ENCODE measurements around the gene EML4.
"Not testable (repeated sequence)": the region's sequence is repeated elsewhere in the genome, so short reads cannot be mapped to it uniquely, and the experiment has no call there.

Gene EML4, protein sequence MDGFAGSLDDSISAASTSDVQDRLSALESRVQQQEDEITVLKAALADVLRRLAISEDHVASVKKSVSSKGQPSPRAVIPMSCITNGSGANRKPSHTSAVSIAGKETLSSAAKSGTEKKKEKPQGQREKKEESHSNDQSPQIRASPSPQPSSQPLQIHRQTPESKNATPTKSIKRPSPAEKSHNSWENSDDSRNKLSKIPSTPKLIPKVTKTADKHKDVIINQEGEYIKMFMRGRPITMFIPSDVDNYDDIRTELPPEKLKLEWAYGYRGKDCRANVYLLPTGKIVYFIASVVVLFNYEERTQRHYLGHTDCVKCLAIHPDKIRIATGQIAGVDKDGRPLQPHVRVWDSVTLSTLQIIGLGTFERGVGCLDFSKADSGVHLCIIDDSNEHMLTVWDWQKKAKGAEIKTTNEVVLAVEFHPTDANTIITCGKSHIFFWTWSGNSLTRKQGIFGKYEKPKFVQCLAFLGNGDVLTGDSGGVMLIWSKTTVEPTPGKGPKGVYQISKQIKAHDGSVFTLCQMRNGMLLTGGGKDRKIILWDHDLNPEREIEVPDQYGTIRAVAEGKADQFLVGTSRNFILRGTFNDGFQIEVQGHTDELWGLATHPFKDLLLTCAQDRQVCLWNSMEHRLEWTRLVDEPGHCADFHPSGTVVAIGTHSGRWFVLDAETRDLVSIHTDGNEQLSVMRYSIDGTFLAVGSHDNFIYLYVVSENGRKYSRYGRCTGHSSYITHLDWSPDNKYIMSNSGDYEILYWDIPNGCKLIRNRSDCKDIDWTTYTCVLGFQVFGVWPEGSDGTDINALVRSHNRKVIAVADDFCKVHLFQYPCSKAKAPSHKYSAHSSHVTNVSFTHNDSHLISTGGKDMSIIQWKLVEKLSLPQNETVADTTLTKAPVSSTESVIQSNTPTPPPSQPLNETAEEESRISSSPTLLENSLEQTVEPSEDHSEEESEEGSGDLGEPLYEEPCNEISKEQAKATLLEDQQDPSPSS

DNA sequence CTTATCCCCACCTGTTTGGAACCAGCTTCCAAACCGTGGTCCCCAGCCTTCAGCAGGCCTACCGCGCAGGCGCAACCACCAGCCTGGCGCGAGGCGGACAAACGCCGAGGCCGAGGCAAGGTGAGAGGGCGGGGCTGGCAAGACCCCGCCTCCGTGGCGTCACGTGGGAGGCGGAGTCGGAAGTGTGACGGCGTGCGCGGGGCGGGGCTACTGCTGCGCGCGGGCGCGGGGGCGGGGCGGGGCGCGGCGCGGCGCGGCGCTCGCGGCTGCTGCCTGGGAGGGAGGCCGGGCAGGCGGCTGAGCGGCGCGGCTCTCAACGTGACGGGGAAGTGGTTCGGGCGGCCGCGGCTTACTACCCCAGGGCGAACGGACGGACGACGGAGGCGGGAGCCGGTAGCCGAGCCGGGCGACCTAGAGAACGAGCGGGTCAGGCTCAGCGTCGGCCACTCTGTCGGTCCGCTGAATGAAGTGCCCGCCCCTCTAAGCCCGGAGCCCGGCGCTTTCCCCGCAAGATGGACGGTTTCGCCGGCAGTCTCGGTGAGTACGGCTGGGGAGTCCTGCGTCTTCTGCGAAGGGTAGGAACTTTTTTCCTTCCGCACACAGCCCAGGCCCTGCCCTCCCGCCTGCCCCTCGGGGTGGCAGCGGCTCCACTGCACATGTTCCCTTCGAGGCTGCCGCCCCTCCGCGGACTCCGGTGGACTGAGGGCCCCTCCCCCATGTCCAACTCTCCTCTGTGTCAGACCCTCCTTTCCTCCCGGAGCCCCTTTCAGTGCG, at the start of gene EML4:
TSS of gene EML4 (plus strand) at position 254 of the 774 bp plus-strand sequence. CDS start at position 513, 259 bp downstream.
- peak within 1 kb of the TSS; percentile 78 for H3K4me3 ChIP-seq (ENCODE audit: low read depth, low read length)
- TF ChIP-seq, protein P1, sequence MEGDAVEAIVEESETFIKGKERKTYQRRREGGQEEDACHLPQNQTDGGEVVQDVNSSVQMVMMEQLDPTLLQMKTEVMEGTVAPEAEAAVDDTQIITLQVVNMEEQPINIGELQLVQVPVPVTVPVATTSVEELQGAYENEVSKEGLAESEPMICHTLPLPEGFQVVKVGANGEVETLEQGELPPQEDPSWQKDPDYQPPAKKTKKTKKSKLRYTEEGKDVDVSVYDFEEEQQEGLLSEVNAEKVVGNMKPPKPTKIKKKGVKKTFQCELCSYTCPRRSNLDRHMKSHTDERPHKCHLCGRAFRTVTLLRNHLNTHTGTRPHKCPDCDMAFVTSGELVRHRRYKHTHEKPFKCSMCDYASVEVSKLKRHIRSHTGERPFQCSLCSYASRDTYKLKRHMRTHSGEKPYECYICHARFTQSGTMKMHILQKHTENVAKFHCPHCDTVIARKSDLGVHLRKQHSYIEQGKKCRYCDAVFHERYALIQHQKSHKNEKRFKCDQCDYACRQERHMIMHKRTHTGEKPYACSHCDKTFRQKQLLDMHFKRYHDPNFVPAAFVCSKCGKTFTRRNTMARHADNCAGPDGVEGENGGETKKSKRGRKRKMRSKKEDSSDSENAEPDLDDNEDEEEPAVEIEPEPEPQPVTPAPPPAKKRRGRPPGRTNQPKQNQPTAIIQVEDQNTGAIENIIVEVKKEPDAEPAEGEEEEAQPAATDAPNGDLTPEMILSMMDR (IDR thresholded peaks at IDR 0.05; ENCODE audit: low read depth, low read length): no peak

DNA sequence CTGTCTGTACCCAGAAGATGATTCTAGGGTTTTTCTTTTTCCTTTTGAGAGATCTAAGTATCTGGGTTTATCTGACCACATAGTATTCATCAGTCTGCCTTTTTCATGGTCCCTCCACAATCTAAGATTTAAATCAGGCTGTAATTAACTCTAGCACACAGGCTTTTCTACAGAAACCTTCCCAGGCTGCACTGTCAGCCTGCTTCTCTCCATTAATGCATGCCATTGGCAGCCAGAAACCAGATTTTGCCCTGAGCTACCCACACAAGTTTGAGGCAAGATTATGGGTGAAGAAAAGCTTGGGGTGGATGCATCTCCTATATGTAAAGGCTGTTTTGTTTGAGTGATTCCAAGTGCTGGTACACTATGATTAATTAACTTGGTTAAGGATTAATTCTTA, 45.7 kb upstream of the EML4 start:
- H3K4me3 ChIP-seq (ENCODE audit: low read depth, low read length): no peak overlapping the region
- TF ChIP-seq, protein P1 (IDR thresholded peaks at IDR 0.05; ENCODE audit: low read depth, low read length): no peak

DNA sequence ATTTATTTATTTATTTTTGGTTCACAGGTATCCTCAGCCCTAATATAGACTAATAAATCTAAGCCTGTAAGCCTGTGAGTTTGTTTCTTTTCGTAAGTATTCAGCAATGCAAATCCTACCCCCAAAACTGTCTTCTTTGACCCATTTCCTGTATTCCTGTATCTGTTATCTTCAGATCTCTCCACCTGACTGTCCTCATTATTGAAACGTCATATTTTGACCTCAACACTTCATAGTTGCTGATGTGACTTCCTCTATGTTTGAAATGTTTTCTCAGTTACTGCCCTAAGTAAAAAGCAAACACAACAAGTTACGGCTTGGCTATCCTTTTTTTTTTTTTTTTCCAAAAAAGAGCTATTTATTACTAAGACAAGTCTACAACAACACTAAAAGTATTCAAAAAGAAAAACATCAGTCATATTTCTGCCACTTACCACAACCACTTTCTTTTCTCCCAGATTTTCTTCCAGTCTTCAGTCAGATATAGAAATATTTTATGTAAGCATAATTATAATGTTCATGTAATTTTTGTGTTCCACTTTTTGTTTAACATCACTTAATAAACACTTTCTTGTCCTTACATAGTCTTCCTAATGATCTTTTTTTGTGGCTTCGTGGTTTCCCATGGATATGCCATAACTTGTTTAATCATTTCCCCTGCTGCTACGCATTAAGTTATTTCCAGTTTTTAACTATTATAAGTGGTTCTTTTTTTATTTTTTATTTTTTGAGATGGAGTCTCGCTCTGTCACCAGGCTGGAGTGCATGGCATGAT, 45.0 kb upstream of the EML4 start:
- TF ChIP-seq, protein P1 (IDR thresholded peaks at IDR 0.05; ENCODE audit: low read depth, low read length): no peak
- no peak overlapping the region for H3K4me3 ChIP-seq (ENCODE audit: low read depth, low read length)

DNA sequence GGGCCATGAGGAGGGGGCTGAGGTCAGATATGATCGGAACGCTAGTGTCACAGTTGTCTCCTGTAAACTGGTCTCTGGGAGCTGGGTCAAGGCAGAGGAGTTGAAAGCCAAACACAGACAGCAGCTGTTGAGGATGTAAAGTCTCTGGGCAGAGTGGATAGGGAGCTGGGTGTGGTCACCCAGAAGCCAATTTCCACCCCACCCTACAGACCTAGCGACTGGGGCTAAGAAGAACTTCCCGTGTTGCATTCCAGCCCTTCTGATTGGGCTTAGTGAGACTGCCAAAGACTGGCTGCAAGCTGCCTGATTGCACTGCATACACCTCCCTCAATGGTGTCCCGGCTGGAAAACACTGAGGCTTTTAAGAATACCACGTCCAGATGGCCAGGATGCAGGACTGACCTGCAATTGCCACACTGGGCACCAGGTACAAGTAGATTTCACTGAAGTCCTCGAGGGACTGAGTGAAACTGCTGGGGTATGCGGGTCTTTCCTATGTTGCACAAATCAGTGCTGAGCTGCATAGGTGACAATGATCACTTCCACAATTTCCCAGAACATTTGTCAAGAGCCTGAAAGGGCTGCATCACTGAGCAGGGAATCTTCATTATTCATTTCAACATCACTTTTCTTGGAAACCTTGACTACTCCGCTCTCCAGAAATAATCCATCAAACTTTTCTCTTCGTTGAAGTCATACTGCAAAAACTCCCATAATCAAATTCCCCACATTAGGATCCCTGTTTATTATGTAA, 43.1 kb upstream of the EML4 start:
- H3K4me3 ChIP-seq (ENCODE audit: low read depth, low read length): no peak overlapping the region

DNA sequence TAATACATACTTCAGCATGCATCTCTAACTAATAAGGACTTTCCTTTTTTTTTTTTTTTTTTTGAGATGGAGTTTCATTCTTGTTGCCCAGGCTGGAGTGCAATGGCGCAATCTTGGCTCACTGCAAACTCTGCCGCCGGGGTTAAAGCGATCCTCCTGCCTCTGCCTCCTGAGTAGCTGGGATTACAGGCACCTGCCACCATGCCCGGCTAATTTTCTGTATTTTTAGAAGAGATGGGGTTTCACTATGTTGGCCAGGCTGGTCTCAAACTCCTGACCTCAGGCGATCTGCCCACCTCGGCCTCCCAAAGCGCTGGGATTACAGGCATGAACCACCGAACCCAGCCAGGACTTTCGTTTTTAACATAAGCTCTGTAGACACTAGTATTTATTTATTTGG, 42.3 kb upstream of the EML4 start:
- H3K4me3 ChIP-seq (ENCODE audit: low read depth, low read length): not testable (repeated sequence)

More for the DNA sequence above, 43.1 kb upstream of the EML4 start:
- TF ChIP-seq, protein P1 (IDR thresholded peaks at IDR 0.05; ENCODE audit: low read depth, low read length): no peak

DNA sequence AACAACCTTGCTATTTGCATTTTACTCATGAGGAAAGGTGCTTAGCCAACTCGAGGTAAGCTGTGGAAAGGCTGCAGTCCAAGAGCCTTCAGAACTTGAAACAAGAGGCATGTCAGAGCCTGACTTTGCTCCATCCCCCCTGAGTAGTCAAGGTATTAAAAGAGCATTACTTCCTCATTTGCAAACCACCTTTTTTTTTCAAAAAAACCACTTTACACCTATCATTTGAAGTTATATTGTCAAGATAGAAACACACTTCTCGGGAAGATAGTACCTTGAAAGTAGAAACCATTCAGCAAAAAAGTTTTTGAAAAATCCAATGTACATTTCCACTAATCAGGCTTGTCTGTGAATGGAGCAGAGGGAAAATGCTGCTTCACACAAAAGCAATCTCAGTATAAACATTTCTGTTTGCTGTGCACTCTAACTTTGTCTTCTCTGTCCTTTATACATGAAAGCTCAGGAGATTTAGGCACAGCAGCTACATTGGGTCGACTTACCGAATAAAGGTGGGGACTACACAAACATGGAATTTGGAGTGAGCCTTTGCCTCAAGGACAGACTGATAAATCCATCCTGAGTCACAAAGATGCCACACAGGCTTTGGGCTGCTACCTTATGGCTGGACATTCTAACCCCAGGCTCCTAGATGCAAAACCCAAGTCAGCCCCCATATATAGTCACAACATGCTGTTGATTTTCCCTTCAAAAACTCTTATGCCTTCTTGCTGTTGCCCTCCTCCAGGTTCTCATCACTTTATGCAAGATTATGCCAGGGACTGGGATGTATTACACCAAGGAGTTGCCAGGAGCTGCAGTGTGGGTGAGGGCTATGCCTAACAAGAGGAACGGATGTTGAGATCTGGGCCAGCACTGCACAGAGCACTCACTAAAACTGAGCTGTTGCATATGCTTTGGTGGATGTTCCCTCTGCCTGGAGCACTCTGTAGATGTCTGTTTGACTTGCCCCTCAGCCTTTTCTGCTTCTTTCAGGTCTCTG, 41.4 kb upstream of the EML4 start:
- H3K4me3 ChIP-seq (ENCODE audit: low read depth, low read length): no peak overlapping the region
- TF ChIP-seq, protein P1 (IDR thresholded peaks at IDR 0.05; ENCODE audit: low read depth, low read length): no peak
